Islet precursor cell (in vitro differentiated cells): ENCODE data around the gene INSIG1.

ENCODE experiments used
- DNase-seq: peaks from one replicate; pipeline ENCODE4 v3.0.0-alpha.2; 2018

The INSIG1 gene

DNA sequence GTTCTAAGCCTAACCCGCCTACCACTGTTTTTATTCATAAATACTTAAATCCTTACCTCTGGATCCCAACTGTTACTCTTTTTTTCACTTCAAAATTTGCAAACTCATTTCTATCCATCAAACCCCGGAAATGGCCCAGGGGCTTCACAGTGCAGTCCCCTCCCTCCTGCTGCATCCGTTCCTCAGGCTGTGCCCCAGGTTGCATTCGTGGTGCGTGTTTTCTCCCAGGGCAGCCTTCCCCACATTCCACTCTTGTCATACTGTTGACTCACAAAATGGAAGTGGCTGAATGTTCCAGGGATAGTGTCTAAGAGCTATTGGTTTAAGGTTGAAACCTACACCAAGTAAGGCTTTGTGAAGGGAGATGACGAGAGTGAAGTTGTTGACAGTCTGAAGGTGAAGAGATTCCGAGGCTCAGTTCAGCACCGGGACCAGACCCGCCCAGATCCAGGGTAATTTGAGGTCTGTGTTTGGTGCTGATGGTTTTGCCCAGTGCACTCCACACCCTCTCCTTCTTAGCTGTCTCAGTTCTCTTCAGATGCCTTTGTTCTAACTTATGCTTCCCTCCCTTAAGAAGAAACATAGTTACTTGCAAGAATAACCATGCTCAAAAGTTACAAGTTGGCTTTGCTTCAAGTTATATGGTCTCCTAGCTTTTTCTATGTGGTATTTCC is 7.7 kb downstream of the INSIG1 start:
- peak; percentile 78 for DNase-seq

DNA sequence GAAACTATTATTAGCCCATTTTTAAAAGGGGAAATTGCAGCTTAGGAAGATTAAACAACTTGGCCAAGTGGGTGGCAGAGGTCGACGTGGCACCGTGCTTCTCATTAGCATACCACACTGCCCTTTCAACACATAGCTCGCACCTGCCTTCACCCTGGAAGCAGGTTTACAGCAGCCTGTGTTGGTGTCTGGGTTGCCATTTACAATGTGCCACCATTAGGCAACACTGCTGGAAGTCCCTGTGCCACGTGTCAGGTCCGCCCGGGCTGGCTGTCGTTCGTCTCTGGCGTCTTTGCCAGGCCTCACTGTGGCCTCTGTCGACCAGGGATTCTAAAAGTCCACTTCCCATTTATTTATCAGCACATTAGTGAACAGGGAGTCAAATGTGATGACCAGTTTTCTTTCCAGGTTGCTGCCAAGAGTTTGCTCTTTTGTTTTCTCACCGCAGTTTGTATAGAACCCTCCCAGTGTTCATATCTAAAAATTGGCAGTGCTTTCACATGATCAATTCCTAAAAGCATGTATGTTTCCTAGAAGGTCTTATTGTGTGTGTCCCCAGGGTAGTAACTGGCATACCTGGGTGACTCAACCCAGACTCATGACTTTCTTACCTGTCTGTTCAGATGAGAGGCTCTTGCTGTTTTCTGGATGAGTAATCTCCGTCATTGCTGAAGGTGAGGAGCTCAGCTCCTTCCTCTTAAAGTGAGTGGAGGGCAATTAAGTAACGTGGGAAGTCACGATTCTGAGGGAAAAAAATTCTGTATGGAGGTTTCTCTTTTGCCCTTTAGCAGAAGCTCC is 9.2 kb downstream of the INSIG1 start:
- DNase-seq, result peak; percentile 76

DNA sequence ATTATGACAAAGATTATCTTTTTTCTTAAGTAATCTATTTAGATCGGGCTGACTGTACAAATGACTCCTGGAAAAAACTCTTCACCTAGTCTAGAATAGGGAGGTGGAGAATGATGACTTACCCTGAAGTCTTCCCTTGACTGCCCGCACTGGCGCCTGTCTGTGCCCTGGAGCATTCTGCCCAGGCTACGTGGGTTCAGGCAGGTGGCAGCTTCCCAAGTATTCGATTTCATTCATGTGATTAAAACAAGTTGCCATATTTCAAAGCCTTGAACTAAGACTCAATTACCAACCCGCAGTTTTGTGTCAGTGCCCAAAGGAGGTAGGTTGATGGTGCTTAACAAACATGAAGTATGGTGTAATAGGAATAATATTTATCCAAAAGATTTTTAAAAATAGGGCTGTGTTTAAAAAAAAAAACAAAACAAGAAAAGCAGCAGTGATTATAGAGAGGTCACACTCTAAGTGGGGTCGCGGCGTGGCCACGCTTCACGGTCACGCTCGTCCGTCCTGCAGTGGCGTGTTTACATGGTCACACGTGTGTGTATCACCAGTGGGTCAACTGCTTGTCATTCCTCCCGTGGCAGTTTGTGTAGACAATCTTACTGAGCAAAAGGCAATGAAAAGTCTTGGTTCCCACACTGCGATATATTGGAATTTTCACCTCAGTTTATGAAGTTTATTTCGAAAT is 10.8 kb downstream of the INSIG1 start:
- DNase-seq, result no peak

DNA sequence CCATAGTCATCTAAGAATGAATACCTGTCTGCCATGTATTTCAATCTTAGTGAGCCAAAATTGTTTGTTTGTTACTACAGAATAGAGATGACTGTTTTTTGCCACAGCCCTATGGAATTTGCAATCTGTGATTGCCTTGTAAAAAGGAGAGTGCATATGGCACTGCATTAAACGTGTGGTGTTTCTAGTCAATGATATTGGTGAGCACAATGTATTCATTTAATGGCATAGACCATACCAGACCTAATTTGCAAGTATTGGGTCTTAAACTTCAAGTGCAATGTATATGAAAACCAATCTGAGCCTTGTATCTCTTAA is 11.3 kb downstream of the INSIG1 start:
- no peak for DNase-seq

DNA sequence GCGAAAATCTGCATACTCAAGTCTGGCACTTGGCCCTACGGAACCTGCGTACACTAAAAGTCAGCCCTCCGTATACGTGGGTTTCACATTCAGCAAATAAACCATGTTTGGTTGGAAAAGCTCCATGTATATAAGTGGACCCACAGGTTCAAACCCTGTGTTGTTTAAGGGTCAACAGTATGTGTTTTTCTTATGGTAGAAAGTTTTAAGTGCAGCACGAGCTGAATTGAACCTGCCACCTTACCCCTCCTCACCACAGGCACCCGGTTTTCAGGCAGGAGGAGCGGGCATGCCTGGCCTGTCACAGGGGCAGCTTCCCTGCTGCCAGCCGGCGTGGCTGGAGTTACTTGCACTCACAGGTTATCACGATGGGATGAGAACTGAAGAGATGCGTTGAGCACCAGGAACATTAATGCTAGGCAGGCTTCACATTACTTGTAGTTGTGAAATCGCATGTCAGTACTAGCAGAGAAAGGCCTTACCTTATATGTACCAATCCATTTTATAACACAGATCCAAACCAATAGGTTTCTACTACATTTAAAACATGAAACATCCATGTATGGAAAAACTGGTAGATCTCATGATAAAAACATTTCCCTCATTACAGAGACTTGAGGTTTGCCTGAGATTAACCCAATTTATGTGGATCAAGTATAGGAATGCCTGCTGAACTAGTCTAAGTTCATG is 12.9 kb downstream of the INSIG1 start:
- DNase-seq, result no peak

DNA sequence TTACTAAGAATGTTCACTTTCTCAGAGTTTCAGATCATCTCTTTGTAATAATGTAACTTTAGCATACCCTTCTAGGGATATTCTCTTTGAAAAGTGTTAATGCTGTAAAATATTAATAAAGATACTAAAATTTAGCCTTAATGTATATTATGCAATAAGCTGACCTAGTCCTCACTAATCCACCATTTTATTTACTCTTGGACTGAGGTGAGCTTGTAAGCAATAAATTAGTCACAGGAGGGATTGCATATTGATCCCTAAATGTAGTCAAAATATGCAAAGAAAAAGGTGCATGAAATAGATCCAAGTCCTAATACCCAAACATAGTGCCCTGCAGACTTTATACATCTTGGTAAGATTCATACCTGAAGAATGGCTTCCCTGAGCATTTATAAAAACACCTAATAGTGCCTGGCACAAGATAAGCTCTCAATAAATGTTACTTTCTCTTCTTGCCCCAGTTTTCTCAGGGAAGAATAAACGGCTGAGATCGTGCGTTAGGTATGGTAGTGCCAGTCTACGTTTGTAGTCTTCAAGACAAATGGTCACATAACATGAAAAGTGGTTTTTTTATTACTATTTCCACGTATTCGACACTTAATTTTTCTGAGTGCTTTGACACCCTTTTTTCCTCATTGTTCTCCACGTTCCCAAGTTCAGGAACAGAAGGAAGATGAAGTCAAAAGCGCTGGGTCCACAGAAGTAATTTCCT is 14.3 kb downstream of the INSIG1 start:
- no peak for DNase-seq

DNA sequence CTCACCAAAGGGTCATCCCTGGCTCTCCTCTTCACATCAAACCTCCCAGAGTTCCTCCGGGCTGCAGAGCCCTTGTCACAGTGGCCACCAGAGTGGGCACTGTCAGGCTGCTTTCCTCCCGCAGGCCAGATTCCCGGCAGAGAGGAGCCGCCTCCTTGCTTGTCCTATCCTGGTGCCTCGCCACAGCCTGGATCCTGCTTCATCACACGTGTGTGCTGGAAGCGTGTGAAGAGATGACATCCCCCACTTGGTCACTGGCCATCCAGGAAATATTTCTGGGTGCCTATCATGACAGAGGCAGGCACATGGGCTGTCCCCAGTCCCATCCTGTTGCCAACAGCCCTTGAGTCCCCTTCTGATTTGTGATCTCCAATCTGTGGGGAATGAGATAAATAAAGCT is 15.0 kb downstream of the INSIG1 start:
- DNase-seq, result no peak

DNA sequence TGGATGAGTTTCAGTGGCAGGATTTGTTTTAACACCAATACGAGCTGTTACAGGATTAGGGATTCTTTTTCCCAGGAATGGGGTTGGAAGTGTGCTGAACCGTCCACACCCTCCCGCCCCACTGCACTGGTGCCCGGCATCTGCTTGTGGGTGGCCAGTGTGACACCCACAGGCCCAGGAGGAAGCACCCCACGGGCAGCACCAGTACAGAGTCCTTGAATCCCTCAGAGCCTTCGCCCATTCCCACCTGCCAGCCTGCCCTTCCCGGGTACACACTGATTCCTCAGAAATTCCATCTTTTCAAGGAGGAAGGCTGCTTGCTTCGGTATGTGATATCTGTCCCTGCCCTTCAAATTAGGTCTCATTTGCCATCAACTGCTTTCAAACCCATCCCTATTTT is 15.4 kb downstream of the INSIG1 start:
- no peak for DNase-seq

DNA sequence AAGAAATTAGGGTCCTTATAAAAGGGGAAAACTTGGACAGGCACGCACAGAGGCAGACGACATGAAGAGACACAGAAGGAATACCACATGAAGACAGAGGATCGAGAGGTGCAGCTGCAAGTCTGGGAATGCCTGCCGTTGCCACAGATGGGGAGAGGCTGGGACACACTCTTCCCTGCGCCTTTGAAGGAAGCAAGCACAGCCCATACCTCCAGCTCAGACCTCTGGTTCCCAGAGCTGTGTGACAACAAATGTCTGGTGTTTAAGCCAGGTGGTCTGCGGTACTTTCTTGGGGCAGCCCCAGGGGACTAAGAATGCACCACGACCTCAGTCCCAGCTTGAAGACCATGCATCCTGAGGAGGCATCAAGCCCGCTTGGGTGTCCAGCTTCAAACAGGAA is 18.3 kb downstream of the INSIG1 start:
- DNase-seq, result no peak

DNA sequence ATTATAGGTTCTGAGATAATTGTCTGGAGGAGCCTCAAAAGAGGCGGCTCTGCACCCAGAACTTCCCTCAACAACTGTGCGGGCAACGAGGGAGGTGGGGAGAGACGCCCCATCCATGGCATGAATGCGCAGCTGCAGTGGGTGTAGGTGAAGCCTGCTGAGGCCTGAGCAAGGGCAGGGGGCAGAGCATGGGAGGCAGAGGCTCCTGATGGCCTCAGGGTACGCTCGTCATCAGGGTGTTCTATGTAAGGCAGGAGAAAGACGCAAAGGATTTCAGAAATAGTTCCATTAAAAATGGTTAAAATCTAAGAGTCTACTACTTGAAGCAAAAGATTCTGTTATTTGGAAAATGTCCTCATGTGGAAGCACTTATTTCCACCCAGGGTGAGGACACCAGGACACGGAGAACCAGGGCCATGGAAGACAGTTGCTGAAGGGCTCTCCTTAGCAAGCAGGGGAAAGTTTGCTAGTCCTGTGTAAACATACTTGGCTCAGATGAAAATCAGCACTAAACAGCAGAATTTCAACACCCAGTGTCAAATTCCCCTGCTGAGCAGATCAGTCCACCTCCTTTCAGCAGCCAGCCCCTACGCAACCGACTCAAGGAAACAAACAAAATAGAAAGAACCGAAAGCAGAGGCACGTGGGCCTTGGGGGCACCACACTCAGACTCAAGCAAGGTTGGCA is 18.9 kb downstream of the INSIG1 start:
- no peak for DNase-seq

DNA sequence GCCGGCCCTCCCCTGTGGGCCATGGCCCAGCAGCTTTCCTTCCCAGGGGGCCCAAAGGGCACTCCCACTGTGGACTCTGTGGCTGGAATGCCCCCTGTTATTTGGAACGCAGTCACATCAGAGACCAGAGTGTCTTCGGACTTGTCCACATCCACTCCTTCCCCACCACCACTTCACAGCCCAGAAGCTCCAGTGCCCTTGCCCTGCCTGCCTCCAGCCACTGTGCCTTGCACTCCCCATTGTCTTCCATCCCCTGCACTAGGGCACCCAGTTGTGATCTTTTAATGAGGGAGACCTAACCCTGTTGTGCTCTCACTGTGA is 19.4 kb downstream of the INSIG1 start:
- no peak for DNase-seq

DNA sequence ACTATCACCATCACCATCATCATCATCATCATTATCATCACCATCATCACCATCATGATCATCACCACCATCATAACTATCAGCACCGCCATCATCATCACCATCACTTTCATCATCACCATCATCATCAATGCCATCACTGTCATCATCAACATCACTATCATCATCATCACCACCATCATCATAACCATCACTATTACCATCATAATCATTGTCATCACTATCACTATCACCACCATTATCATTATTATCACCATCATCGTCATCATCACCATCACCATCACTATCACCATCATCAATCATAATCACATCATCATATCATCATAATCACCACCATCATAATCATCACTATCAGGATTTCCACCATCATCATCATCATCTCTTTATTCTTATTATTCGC is 20.6 kb downstream of the INSIG1 start:
- DNase-seq, result no peak

DNA sequence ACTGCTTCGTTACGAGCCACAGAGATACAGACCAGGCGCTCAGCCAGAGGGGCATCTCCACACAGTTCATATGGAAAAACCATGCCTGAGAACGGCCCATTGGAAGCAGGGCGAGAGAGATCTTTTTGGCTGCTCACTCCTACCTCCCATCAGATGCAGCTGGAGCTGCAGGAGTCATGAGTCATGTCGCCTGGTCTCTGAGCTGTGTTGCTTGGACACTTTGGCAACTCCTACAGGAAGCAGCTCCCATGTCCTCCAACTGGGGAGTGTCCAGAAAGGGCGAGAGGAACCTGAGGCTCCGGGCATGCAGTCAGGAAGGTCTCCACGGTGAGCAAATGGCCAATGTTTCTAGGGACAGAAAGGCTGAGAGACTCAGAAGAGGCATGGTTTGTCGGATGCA is 24.9 kb downstream of the INSIG1 start:
- DNase-seq, result no peak

DNA sequence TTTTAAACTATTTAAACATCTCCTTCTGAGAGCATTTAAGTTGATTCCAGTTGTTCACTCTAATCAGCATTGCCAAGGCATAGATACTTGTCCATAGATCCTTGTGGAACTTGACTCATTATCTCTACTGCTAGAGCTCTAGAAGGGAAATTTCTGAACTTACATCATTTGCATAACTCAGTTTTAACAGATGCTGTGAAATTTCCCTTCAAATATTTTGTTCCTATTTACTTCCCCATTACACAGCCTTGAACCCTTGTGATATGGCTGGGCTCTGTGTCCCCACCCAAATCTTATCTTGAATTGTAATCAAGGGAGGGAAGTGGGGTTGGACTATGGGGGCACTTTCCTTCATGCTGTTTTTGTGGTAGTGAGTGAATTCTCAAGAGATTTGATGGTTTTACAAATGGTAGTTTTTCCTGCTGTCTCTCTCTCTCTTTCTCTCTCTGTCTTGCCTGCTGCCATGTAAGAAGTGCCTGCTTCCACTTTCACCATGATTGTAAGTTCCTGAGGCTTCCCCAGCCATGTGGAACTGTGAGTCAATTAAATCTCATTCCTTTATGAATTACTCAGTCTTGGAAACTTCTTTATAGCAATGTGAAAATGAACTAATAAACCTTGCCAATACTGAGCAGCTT is 25.4 kb downstream of the INSIG1 start:
- no peak for DNase-seq

DNA sequence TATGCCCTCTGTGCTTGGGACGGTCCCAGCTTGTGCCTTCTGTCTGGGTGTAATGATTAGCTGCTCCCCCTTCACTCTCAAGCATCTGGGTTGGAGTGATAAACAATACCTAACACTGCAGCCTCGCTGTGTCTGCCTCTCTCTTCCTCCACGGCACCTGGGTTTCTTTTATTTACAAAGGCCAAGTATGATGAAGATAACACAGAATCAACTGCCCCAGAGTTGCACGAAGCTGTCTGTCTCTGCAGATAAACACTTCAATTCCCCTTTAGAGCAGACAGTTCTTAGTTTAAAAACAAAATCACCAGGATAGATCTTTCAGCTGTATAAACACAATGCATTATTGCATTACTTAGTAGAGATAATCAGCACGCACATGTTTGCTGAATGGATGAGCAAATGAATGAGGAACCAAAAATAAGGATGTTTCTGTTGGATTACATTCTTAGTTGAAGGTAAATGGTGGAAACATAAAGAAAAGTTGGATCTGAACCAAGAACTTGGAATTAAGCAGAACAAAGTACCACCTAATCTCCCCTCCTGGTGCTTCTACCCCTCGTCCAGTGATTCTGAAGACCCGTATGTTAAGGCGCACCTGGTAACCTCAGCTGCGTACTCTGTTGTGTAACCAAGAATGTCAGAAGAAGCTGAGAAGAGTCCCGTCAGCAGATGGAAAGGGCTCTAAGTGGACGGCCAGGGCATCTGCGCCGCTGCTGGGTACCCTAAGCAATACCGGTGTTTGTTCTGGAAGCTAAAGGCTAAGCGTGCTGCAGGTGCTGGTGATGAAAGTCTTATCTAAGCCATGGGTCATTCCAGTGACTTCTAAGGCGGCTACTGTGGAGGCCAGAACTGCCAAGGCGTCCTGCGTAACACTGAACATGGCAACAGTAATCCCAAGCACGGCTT is 26.6 kb downstream of the INSIG1 start:
- no peak for DNase-seq

DNA sequence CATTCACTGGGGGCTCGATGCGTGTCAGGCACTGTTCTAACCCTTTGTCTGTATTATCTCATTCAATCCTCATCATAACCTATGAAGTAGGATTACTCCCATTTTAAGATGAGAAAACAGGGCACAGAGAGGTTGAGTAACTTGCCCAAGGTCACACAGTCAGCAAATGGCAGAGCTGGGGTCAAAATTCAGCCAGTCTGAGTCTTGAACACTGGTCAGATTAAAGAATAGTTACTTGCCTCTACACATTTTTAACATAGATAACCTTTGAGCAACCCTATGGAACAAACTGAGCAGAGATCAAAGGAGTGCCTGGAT is 27.2 kb downstream of the INSIG1 start:
- no peak for DNase-seq

DNA sequence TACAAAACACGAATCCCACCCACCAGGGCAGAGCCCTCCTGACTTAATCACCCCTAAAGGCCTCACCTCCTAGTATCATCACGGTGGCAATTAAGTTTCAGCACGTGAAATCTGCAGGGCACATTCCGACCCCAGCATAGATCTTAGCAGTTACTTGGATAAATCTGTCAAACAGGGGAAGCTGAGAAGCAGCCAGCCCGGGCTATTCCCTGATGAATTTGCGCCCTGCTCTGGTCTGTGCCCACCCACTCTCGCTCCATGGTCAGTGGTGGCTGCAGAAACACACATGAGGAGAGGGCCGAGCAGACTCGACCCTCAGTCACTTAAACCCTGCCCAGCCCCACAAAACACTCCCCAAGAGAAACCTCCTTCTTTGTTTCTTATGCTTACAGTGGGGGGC is 28.7 kb downstream of the INSIG1 start:
- no peak for DNase-seq

DNA sequence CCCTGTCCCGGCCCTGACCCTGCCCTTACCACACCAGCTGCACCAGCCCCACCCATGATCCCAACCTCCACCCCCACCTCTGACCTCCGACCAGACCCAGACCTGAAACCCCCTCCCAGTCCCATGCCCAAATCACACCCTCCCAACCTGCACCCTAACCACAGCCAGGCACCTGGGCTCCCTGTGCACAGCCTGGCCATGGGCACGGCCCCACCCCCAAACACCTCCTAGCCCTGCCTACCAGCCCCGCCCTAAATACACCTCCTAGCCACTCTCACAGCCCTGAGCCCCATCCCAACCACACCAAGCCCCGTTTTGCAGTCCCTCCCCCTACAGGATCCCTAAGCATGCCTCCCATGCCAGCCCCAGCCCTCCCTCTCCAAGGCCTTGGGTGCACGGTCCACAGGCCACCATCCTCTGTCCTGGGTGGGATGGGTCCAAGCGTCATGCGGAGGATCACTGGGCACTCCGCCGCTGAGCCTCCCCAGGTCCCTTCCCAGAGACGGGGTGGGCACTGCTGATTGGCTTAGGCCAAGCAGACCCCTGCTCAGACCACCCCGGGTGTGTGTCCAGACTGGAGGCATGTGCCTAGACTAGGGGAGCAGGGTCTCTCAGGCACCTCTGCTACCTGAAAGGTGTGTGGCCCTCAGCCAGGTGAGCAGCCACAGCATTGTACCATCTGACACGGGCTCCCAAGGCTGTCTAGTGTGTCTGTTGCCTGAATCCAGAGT is 30.1 kb downstream of the INSIG1 start:
- no peak for DNase-seq

DNA sequence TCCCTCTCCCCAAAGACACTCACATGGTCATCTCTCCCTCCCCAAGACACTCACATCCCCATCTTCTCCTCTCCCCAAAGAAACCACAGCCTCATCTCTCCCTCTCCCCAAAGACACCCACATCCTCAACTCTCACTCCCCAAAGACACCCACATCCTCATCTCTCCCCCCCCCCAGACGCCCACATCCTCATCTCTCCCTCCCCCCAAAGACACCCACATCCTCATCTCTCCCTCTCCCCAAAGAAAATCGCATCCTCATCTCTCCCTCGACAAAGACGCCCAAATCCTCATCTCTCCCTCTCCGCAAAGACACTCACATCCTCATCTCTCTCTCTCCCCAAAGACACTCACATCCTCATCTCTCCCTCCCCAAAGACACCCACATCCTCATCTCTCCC is 31.5 kb downstream of the INSIG1 start:
- DNase-seq, result no peak

DNA sequence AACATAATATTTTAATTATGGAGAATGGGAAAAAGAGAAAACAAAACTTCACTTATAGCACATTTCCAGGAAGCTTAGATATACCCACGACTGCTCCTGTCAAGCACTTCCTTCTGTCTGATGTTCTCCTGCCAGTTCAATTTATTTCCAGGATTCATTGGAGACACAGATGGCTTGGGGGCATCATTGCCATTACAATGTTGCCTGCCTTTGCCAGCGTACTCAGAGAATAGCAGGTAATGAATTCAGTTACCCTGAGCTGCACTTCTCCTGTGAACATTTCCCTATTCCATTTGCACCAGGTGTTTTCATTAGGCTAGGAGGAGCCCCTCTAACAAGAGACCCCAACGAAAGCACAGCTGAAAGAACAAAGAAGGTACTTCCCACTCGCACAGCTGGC is 33.7 kb downstream of the INSIG1 start:
- no peak for DNase-seq
